ENCODE data around the gene AAMDC. TPM values are rescaled to one million over a fixed set of nuclear protein-coding genes. Genes with fewer than 3 reads are reported as not detected.
"Not testable (repeated sequence)": the region's sequence is repeated elsewhere in the genome, so short reads cannot be mapped to it uniquely, and the experiment has no call there.

Gene AAMDC
- total RNA-seq, 1 experiment from 2014 or later: 13.0 TPM

GRCh38 chr11:77874206-77874605 lies 53.3 kb downstream of the AAMDC start:
- H3K36me3 Mint-ChIP-seq (ENCODE audit: insufficient read depth, unreplicated experiment): peaks cover 57% of the 10 kb centered on the region
- no peaks in the 10 kb centered on the region for H3K27me3 Mint-ChIP-seq (ENCODE audit: insufficient read depth, unreplicated experiment)
- intact Hi-C loops (cut with micrococcal nuclease): no loop called here
- ChIA-PET CTCF (interaction anchor here (0.6 to 0.7 kb wide), 2 partner anchors 265 to 1772 kb away, joined by 3 read pairs; partner anchors contain the start of gene ALG8), POLR2A (interaction anchor here (1.2 kb wide), 1 partner anchor 17 kb away, joined by 3 read pairs; no protein-coding TSS in a partner anchor)
- peaks cover 12% of the 10 kb centered on the region for H3K4me1 Mint-ChIP-seq (ENCODE audit: insufficient read depth, unreplicated experiment)
- no peak for DNase-seq (ENCODE audit: unreplicated experiment)
- H3K4me3 Mint-ChIP-seq (ENCODE audit: unreplicated experiment): no peak overlapping the region
- no TSS peak for BruUV-seq (replicated peaks)
- no peak overlapping the region for H3K27ac Mint-ChIP-seq (ENCODE audit: low read depth, unreplicated experiment)
- no peaks in the 10 kb centered on the region for H3K9me3 Mint-ChIP-seq (ENCODE audit: unreplicated experiment)
- TF ChIP-seq, protein P1, sequence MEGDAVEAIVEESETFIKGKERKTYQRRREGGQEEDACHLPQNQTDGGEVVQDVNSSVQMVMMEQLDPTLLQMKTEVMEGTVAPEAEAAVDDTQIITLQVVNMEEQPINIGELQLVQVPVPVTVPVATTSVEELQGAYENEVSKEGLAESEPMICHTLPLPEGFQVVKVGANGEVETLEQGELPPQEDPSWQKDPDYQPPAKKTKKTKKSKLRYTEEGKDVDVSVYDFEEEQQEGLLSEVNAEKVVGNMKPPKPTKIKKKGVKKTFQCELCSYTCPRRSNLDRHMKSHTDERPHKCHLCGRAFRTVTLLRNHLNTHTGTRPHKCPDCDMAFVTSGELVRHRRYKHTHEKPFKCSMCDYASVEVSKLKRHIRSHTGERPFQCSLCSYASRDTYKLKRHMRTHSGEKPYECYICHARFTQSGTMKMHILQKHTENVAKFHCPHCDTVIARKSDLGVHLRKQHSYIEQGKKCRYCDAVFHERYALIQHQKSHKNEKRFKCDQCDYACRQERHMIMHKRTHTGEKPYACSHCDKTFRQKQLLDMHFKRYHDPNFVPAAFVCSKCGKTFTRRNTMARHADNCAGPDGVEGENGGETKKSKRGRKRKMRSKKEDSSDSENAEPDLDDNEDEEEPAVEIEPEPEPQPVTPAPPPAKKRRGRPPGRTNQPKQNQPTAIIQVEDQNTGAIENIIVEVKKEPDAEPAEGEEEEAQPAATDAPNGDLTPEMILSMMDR (IDR thresholded peaks at IDR 0.05; ENCODE audit: unreplicated experiment): no peak

DNA sequence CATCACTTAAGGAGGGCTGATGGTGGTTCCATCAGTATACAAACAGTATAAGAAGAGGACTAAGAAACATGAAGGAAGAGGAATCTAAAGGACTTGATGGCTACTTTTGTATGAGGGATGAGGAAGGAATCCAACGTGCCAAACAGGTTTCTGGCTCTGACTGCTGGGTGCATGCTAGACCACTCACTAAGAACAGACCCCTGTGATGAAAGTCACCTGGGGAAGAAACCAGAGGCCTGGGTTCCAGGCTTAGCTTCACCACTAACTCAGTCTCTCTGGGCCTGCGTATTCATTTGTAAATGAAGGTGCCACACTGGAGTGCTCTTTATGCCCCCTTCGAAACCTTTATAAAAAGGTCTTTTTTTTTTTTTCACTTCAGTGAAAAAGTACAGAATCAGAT lies 55.1 kb downstream of the AAMDC start:
- Mint-ChIP-seq H3K4me1 (ENCODE audit: insufficient read depth, unreplicated experiment) (peaks cover 21% of the 10 kb centered on the region), H3K9me3 (ENCODE audit: unreplicated experiment) (no peaks in the 10 kb centered on the region), H3K4me3 (ENCODE audit: unreplicated experiment) (no peak overlapping the region), H3K27ac (ENCODE audit: low read depth, unreplicated experiment) (no peak overlapping the region), H3K27me3 (ENCODE audit: insufficient read depth, unreplicated experiment) (no peaks in the 10 kb centered on the region), H3K36me3 (ENCODE audit: insufficient read depth, unreplicated experiment) (peaks cover 52% of the 10 kb centered on the region)
- no peak for DNase-seq (ENCODE audit: unreplicated experiment)
- intact Hi-C loops (cut with micrococcal nuclease): no loop called here
- BruUV-seq (replicated peaks): no TSS peak
- ChIA-PET CTCF (interaction anchor here (0.6 kb wide), 1 partner anchor 693 kb away, joined by 3 read pairs; no protein-coding TSS in a partner anchor), POLR2A (no interaction called here)
- TF ChIP-seq, protein P1 (IDR thresholded peaks at IDR 0.05; ENCODE audit: unreplicated experiment): no peak

GRCh38 chr11:77878247-77878646 lies 57.3 kb downstream of the AAMDC start:
- H3K27me3 Mint-ChIP-seq (ENCODE audit: insufficient read depth, unreplicated experiment); H3K9me3 Mint-ChIP-seq (ENCODE audit: unreplicated experiment); H3K27ac Mint-ChIP-seq (ENCODE audit: low read depth, unreplicated experiment); intact Hi-C loops (cut with micrococcal nuclease); BruUV-seq (replicated peaks); H3K4me3 Mint-ChIP-seq (ENCODE audit: unreplicated experiment): not testable (repeated sequence)
- ChIA-PET POLR2A (interaction anchor here (0.6 to 2.1 kb wide), 5 partner anchors 8 to 69 kb away, joined by 3 to 6 read pairs (median 4); no protein-coding TSS in a partner anchor), CTCF (interaction anchor here (0.6 kb wide), 2 partner anchors 60 to 545 kb away, joined by 5 read pairs; no protein-coding TSS in a partner anchor)
- Mint-ChIP-seq H3K4me1 (ENCODE audit: insufficient read depth, unreplicated experiment) (peaks cover 21% of the 10 kb centered on the region), H3K36me3 (ENCODE audit: insufficient read depth, unreplicated experiment) (peaks cover 39% of the 10 kb centered on the region)
- peak; percentile 46 for DNase-seq (ENCODE audit: unreplicated experiment)

GRCh38 chr11:77879218-77879617 lies 58.3 kb downstream of the AAMDC start:
- DNase-seq (ENCODE audit: unreplicated experiment): peak; percentile 47
- no peak overlapping the region for H3K27ac Mint-ChIP-seq (ENCODE audit: low read depth, unreplicated experiment)
- TF ChIP-seq, protein P1 (IDR thresholded peaks at IDR 0.05; ENCODE audit: unreplicated experiment): no peak
- peaks cover 48% of the 10 kb centered on the region for H3K36me3 Mint-ChIP-seq (ENCODE audit: insufficient read depth, unreplicated experiment)
- no peaks in the 10 kb centered on the region for H3K27me3 Mint-ChIP-seq (ENCODE audit: insufficient read depth, unreplicated experiment)
- ChIA-PET CTCF (no interaction called here), POLR2A (interaction anchor here (2.1 kb wide), 1 partner anchor 57 kb away, joined by 6 read pairs; no protein-coding TSS in a partner anchor)
- no peak overlapping the region for H3K4me3 Mint-ChIP-seq (ENCODE audit: unreplicated experiment)
- no TSS peak for BruUV-seq (replicated peaks)
- peaks cover 21% of the 10 kb centered on the region for H3K4me1 Mint-ChIP-seq (ENCODE audit: insufficient read depth, unreplicated experiment)
- intact Hi-C loops (cut with micrococcal nuclease): no loop called here
- no peaks in the 10 kb centered on the region for H3K9me3 Mint-ChIP-seq (ENCODE audit: unreplicated experiment)
